MM.1S (cell line): ENCODE results near the gene ZSCAN29.

Source experiments
- DNase-seq: peaks from one replicate; pipeline ENCODE4 v3.0.0-alpha.2; 2015
- H2AFZ ChIP-seq: fragments of 300-600 bp; sonication (generic); 2 replicates; pipeline ENCODE4 v1.6.0; 2016; ENCODE audit warnings: antibody characterized with exemption, low read length
- H3F3A ChIP-seq: fragments of 300-600 bp; sonication (generic); 2 replicates; pipeline ENCODE4 v1.6.1; 2016; ENCODE audit warnings: mild to moderate bottlenecking, antibody characterized with exemption, low read length, moderate library complexity, mixed read lengths; ENCODE audit not compliant: insufficient read depth
- H3K27ac ChIP-seq: fragments of 300-600 bp; sonication (generic); 2 replicates; pipeline ENCODE4 v1.5.1; 2016; ENCODE audit warnings: mild to moderate bottlenecking, low read length
- H3K27me3 ChIP-seq: fragments of 300-600 bp; sonication (generic); replicated peaks from 2 replicates; pipeline ENCODE4 v1.6.0; 2016; ENCODE audit warnings: low read length; ENCODE audit not compliant: insufficient read depth
- H3K36me3 ChIP-seq: fragments of 300-600 bp; sonication (generic); replicated peaks from 2 replicates; pipeline ENCODE4 v1.6.1; 2016; ENCODE audit warnings: mild to moderate bottlenecking, low read length, mixed read lengths; ENCODE audit not compliant: insufficient read depth
- H3K4me1 ChIP-seq: fragments of 300-600 bp; sonication (generic); 2 replicates; pipeline ENCODE4 v1.6.1; 2016; ENCODE audit warnings: low read length, mixed read lengths
- H3K4me2 ChIP-seq: fragments of 300-600 bp; sonication (generic); 2 replicates; pipeline ENCODE4 v1.6.0; 2016; ENCODE audit warnings: low read depth, low read length
- H3K4me3 ChIP-seq: fragments of 300-600 bp; sonication (generic); 2 replicates; pipeline ENCODE4 v1.5.1; 2016; ENCODE audit warnings: low read length, mixed read lengths
- H3K79me2 ChIP-seq: fragments of 300-600 bp; sonication (generic); 2 replicates; pipeline ENCODE4 v1.6.1; 2016; ENCODE audit warnings: mixed run types, low read length, mixed read lengths
- H3K9ac ChIP-seq: fragments of 300-600 bp; sonication (generic); 2 replicates; pipeline ENCODE4 v1.6.1; 2016; ENCODE audit warnings: low read length, mixed read lengths
- H3K9me2 ChIP-seq: fragments of 300-600 bp; sonication (generic); replicated peaks from 2 replicates; pipeline ENCODE4 v1.6.1; 2016; ENCODE audit warnings: mild to moderate bottlenecking, low read length, mixed read lengths; ENCODE audit not compliant: insufficient read depth
- H3K9me3 ChIP-seq: fragments of 300-600 bp; sonication (generic); replicated peaks from 2 replicates; pipeline ENCODE4 v1.6.1; 2016; ENCODE audit warnings: mild to moderate bottlenecking, low read length, mixed read lengths; ENCODE audit not compliant: insufficient read depth
- H4K20me1 ChIP-seq: fragments of 300-600 bp; sonication (generic); 2 replicates; pipeline ENCODE4 v1.6.1; 2016; ENCODE audit warnings: mild to moderate bottlenecking, low read length, moderate library complexity, mixed read lengths; ENCODE audit not compliant: insufficient read depth
- EZH2 ChIP-seq: fragments of 300-600 bp; sonication (generic); optimal IDR thresholded peaks from 2 replicates; pipeline ENCODE3; 2017; ENCODE audit warnings: low read depth, mild to moderate bottlenecking, antibody characterized with exemption, low read length, mixed read lengths
- EZH2phosphoT487 ChIP-seq: fragments of 300-600 bp; sonication (generic); IDR thresholded peaks from 2 replicates; pipeline ENCODE4 v1.6.1; 2018; ENCODE audit warnings: antibody characterized with exemption, low read length
- TF ChIP-seq, protein P1 (sequence below): fragments of 300-600 bp; sonication (generic); IDR thresholded peaks from 2 replicates; pipeline ENCODE4 v1.5.1; 2016; ENCODE audit warnings: antibody characterized with exemption, low read length, mixed read lengths

The ZSCAN29 gene

DNA sequence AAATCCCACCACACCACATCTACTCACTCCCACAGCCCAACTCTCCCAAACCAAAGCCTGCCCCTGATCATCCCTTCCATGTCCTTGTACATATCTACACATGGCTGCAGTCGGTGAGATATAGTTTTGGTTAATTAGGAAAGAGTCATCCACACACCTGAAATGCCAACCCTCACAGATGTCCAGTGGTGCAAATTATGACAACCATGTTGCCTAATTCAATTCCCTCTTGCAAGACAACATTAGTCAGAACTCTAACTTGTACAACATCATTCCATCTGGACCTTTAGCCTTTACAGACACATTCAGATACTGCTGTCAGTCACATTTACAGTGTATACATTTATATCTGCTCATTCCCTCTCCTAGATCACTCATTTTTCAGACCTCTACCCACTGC lies 41.3 kb upstream of the ZSCAN29 start:
- no peak for DNase-seq
- Histone ChIP-seq H3K4me1 (no peaks in the 10 kb centered on the region), H3K27ac (no peak overlapping the region), H3K36me3 (no peaks in the 10 kb centered on the region), H3K9me3 (no peaks in the 10 kb centered on the region), H3K79me2 (no peaks in the 10 kb centered on the region), H3K9ac (no peak overlapping the region), H2AFZ (no peak overlapping the region), H3K4me3 (no peak overlapping the region), H3F3A (no peaks in the 10 kb centered on the region), H3K9me2 (no peaks in the 10 kb centered on the region), H3K27me3 (no peaks in the 10 kb centered on the region), H4K20me1 (no peaks in the 10 kb centered on the region), H3K4me2 (no peak overlapping the region)
- TF ChIP-seq, protein P1, sequence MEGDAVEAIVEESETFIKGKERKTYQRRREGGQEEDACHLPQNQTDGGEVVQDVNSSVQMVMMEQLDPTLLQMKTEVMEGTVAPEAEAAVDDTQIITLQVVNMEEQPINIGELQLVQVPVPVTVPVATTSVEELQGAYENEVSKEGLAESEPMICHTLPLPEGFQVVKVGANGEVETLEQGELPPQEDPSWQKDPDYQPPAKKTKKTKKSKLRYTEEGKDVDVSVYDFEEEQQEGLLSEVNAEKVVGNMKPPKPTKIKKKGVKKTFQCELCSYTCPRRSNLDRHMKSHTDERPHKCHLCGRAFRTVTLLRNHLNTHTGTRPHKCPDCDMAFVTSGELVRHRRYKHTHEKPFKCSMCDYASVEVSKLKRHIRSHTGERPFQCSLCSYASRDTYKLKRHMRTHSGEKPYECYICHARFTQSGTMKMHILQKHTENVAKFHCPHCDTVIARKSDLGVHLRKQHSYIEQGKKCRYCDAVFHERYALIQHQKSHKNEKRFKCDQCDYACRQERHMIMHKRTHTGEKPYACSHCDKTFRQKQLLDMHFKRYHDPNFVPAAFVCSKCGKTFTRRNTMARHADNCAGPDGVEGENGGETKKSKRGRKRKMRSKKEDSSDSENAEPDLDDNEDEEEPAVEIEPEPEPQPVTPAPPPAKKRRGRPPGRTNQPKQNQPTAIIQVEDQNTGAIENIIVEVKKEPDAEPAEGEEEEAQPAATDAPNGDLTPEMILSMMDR, result no peak
- TF ChIP-seq EZH2, result no peak
- TF ChIP-seq EZH2phosphoT487, result no peak

DNA sequence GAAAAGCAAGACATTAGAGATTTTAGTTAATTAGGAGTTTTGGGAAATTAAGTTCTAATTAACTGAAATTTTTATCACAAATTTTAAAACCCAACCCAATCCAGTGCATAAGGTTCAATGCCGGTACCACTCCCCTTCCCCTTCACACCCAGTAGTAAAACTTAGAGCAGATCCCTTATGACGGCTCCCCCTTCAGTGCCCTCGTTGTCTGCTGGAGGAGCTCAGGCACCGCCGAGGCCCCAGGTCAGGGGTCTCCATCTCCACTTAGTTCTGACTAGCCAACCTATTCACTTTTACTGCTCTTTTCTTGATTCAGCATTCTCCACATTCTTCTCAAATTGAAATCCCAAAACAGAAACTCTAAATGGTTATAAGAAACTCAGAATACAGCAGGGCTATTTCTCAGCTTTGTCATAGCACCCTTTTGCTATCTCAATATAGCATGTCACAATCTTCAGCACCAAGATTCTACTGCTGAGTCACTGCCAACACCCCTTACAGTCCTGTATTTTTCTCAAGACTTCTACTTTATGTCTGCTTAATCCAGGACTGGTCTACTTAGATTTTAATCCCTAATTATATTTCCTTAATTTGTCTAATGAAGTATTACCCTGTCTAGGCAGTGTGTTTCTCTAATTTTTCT lies 39.9 kb upstream of the ZSCAN29 start:
- Histone ChIP-seq H3K9me3 (no peaks in the 10 kb centered on the region), H3K27me3 (no peaks in the 10 kb centered on the region), H3K79me2 (no peaks in the 10 kb centered on the region), H3K4me3 (no peak overlapping the region), H4K20me1 (no peaks in the 10 kb centered on the region), H3K4me1 (no peaks in the 10 kb centered on the region), H3K9ac (no peak overlapping the region), H3K36me3 (peaks cover 3% of the 10 kb centered on the region; the same call in 1 of the 2 replicates), H3F3A (no peaks in the 10 kb centered on the region), H3K4me2 (no peak overlapping the region), H2AFZ (no peak overlapping the region), H3K9me2 (no peaks in the 10 kb centered on the region), H3K27ac (no peak overlapping the region)
- DNase-seq, result no peak
- TF ChIP-seq, protein P1, result no peak
- no peak for TF ChIP-seq EZH2phosphoT487
- no peak for TF ChIP-seq EZH2

DNA sequence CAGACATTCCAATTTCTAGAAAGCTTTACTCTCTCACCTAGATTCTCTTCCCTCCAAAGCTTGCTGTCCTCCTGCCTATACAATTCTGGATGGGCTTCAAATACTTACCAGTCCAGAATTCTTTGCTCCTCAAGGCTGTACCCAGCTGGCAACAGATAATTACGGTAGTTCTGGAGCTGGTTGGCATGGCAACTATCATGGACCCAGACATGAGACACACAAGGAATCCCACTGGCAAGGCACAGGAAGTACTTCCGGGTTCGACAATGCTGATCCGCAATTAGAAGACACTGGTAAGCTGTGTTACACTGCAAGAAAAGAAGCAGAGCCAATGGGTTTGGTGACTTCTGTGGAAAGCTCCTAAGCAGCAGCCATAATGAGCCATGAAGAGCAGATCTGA lies 37.9 kb upstream of the ZSCAN29 start:
- Histone ChIP-seq H2AFZ (no peak overlapping the region), H3K4me3 (no peak overlapping the region), H3K27me3 (no peaks in the 10 kb centered on the region), H3K9me3 (no peaks in the 10 kb centered on the region), H3K9me2 (no peaks in the 10 kb centered on the region), H3K4me2 (no peak overlapping the region), H3K36me3 (peaks cover 3% of the 10 kb centered on the region; the same call in 1 of the 2 replicates), H3F3A (no peaks in the 10 kb centered on the region), H3K79me2 (no peaks in the 10 kb centered on the region), H4K20me1 (no peaks in the 10 kb centered on the region), H3K4me1 (no peaks in the 10 kb centered on the region), H3K27ac (no peak overlapping the region), H3K9ac (no peak overlapping the region)
- TF ChIP-seq, protein P1, result no peak
- TF ChIP-seq EZH2 (no peak), EZH2phosphoT487 (no peak)
- no peak for DNase-seq
